Thymus (tissue), 11 donors: Measurements from ENCODE around the gene HMGXB3. TPM values are rescaled to one million over a fixed set of nuclear protein-coding genes. Genes with fewer than 3 reads are reported as not detected.
A peak's percentile ranks its signal among the peaks of the same experiment; 100 is the strongest.

Source experiments
- DNase-seq, 9 donors: peaks; one replicate each; pipeline ENCODE4 v3.0.0-alpha.2; 2013; ENCODE audit warnings: low spot score in 9 of 9, low read depth in 6 of 9, missing footprints in 1 of 9
- H3K27ac ChIP-seq, 2 donors: one replicate each; pipeline ENCODE4 v1.5.1; 2013; ENCODE audit warnings: control low read depth in 1 of 2, low read depth in 1 of 2, low read length in 1 of 2, mild to moderate bottlenecking in 1 of 2, moderate library complexity in 1 of 2
- H3K27me3 ChIP-seq, 2 donors: one replicate each; pipeline ENCODE4 v1.5.1; 2013; ENCODE audit warnings: low read length in 1 of 2; ENCODE audit not compliant: control insufficient read depth in 2 of 2, insufficient read depth in 1 of 2
- H3K36me3 ChIP-seq, 2 donors: one replicate each; pipeline ENCODE4 v1.5.1; 2013; ENCODE audit warnings: low read length in 1 of 2, mild to moderate bottlenecking in 1 of 2, moderate library complexity in 1 of 2; ENCODE audit not compliant: control insufficient read depth in 2 of 2, insufficient read depth in 2 of 2
- H3K4me1 ChIP-seq, 2 donors: one replicate each; pipeline ENCODE4 v1.5.1; 2013; ENCODE audit warnings: low read length in 2 of 2; ENCODE audit not compliant: control insufficient read depth in 2 of 2, insufficient read depth in 2 of 2
- H3K4me3 ChIP-seq, 2 donors: one replicate each; pipeline ENCODE4 v1.5.1; 2013; ENCODE audit warnings: low read length in 2 of 2, control low read depth in 1 of 2, mild to moderate bottlenecking in 1 of 2
- H3K9me3 ChIP-seq, 2 donors: one replicate each; pipeline ENCODE4 v1.5.1; 2013; ENCODE audit warnings: low read length in 1 of 2, mild to moderate bottlenecking in 1 of 2; ENCODE audit not compliant: control insufficient read depth in 2 of 2, insufficient read depth in 1 of 2
- WGBS: extraction: QIAGEN DNeasy Blood & Tissue Kit; methylation state at CpG from one replicate; pipeline ENCODE4 v1.1.7; 2013; 5-methylcytosine and 5-hydroxymethylcytosine counted together
- polyA plus RNA-seq: library from polyadenylated mRNA; stranded (reverse); fragments of 200-250 nt; gene quantifications from one replicate; pipeline ENCODE4 v1.2.3, GENCODE V29; 2013
- total RNA-seq: library from RNA; stranded (reverse); fragments of 120-200 nt; gene quantifications from one replicate; pipeline ENCODE4 v1.2.4, GENCODE V29; 2013
- donor health status: healthy.

Gene HMGXB3
- total and polyA plus RNA-seq, 2 donors = 14.0 to 27.0 TPM

DNA sequence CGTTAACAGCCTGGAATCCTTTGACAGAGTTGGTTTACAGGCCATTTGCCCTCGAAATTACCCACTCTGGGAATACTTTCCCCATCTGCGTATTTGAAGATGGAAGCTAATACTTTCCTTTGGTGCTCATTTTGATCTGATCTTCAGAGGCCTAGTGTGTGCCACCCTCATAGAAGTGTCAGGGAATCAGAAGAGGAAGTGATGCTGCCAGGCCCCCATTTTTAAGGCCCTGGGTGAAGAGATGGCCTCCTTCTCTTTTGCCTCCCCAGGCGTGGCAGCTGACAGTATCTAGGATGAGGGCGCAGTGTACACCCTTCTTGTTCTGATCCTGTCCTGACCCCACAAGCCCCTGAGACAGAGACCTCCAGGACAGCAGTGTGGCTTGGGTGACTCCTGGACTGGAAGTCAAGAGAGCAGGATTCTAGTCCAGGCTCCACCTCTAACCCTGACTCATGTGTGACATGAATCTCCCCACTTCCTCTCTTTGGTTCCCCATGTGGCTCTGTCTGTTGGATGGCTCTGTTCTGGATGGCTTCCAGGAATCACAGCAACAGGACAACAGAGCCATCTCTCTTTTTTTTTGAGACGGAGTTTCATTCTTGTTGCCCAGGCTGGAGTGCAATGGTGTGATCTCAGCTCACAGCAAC lies 58.1 kb downstream of the HMGXB3 start:
- Histone ChIP-seq H3K4me1 (no peaks in the 10 kb centered on the region), H3K27me3 (no peaks in the 10 kb centered on the region), H3K27ac (no peak overlapping the region), H3K9me3 (no peaks in the 10 kb centered on the region), H3K36me3 (peaks cover 14 to 17% of the 10 kb centered on the region in 2 donors), H3K4me3 (no peak overlapping the region)
- DNase-seq = peak in 1 of 9 donors; percentile 32
- WGBS = 93% methylated on average over 6 of the region's 6 CpGs

DNA sequence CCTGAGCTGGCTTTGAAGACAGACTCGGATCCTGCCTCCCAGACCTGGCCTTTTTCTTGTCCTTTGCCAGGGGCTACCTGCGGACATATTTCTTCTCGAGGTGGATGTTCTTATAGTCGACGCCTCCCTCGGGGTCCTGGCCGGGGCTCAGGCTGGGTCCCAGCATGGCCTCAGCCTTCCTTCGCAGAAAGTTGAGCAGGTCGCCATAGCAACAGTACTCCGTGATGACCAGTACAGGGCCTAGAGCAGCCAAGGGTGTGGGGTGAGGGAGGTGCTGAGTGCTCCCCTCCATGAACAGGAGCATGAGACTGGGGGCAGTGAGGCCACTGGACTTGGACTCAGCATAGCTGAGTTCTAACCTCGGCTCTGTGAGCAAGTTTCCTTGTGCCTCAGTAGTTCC lies 59.1 kb downstream of the HMGXB3 start:
- Histone ChIP-seq H3K36me3 (peaks cover 6 to 7% of the 10 kb centered on the region in 2 donors), H3K9me3 (no peaks in the 10 kb centered on the region), H3K4me1 (no peaks in the 10 kb centered on the region), H3K27ac (no peak overlapping the region), H3K27me3 (no peaks in the 10 kb centered on the region), H3K4me3 (no peak overlapping the region)
- WGBS = 97% methylated on average over 11 of the region's 11 CpGs
- DNase-seq = no peak

DNA sequence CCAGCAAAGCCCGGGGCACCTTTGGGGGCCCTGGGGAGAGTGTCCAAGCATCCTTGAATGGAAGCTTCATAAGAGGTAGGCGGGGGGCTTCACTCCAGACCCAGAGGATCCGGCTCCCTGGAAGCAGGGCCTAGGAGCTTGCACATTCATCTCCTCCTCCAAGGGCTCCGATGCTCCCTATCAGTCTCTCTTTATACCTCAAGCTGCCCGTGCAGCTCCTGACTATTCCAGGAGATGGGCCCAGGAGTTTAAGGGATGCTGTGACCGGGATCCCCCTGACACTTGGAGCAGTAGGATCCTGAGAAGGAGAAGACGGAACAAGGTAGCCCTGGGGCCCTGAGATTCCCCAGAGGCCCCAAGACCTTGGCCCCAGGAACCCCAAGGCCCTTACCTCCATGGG lies 59.9 kb downstream of the HMGXB3 start:
- H3K9me3 ChIP-seq = no peaks in the 10 kb centered on the region
- H3K4me1 ChIP-seq = no peaks in the 10 kb centered on the region
- H3K27me3 ChIP-seq = no peaks in the 10 kb centered on the region
- no peak for DNase-seq
- H3K4me3 ChIP-seq = no peak overlapping the region
- H3K36me3 ChIP-seq = peaks cover 0 to 3% of the 10 kb centered on the region in 2 donors
- 92% methylated on average over 7 of the region's 7 CpGs for WGBS
- H3K27ac ChIP-seq = no peak overlapping the region

DNA sequence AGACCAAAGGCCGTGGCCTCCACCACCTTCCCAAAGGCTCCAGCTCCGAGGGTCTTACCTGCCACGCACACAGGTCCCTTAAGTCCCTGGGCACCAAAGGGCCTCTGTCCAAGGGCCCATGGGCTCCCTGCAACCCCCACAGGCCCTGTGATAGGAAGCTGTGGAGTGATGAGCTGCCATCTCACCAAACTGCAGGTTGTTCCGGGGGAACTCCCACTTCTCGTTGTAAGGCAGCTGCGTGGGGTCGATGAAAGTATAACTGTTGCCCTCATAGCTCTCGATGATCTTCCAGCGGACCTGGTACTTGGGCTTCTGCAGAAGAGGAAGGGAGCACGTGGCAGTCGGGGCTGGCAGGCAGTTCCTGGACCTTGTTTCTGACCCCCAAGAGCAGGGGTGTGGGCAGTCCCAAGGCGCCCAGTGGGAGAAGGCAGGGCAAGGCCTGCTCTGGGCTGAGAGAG lies 61.0 kb downstream of the HMGXB3 start:
- DNase-seq = no peak
- WGBS = 93% methylated on average over 12 of the region's 12 CpGs
- Histone ChIP-seq H3K36me3 (no peaks in the 10 kb centered on the region), H3K27me3 (no peaks in the 10 kb centered on the region), H3K4me3 (no peak overlapping the region), H3K4me1 (peaks cover 0 to 1% of the 10 kb centered on the region in 2 donors), H3K27ac (no peak overlapping the region), H3K9me3 (no peaks in the 10 kb centered on the region)

DNA sequence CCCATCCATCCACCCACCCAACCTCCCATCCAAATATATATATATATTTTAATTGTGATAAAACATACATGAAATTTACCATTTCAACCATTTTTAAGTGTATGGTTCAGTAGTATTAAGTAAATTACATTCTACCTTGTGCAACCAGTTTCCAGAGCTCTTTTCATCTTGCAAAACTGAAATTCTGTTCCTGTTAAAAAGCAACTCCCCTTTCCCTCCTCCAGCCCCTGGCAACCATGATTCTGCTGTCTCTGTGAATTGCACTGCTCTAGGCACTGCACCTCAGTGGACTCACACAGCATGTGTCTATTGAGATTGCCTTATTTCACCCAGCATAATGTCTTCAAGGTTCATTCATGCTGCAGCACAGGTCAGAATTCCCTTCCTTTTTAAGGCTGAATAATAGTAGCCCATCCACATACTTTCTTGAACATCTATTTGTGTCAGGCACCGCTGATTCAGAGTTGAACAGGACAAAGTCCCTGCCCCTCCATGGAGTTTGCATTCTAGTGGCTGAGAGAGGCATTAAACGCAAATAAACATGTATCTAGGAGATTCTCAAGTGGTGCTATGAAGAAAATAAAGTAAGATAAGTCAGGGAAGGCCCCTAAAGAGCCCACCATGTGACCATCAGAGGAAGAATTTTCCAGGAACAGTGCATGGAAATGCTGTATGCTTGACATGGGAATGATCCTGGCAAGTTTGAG lies 61.8 kb downstream of the HMGXB3 start:
- Histone ChIP-seq H3K4me3 (no peak overlapping the region), H3K9me3 (no peaks in the 10 kb centered on the region), H3K27me3 (no peaks in the 10 kb centered on the region), H3K27ac (no peak overlapping the region), H3K36me3 (no peaks in the 10 kb centered on the region), H3K4me1 (peaks cover 0 to 7% of the 10 kb centered on the region in 2 donors)
- 72% methylated on average over 2 of the region's 2 CpGs for WGBS
- DNase-seq = no peak

DNA sequence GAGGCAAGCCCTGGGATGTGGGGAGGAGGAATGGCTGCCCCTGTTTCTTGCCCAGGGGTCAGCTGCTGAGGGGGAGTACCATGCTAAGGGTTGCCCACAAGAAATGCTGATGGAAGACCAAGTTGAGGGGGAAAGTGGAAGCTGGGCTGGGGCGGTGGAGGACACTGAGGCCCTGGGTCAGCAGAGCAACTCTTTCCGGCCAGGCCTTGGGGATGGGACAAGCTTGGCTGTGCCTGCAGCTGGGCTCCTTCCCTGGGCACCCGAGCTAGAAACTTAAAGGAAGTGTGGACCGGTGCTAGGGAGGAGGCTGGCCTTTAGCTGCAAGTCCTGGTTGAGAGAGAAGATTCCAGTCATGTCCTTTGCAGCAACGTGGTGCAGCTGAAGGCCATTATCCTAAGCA lies 63.1 kb downstream of the HMGXB3 start:
- no peak for DNase-seq
- Histone ChIP-seq H3K27me3 (no peaks in the 10 kb centered on the region), H3K4me3 (no peak overlapping the region), H3K27ac (no peak overlapping the region), H3K4me1 (peaks cover 0 to 13% of the 10 kb centered on the region in 2 donors), H3K36me3 (no peaks in the 10 kb centered on the region), H3K9me3 (no peaks in the 10 kb centered on the region)
- WGBS = 92% methylated on average over 5 of the region's 5 CpGs

DNA sequence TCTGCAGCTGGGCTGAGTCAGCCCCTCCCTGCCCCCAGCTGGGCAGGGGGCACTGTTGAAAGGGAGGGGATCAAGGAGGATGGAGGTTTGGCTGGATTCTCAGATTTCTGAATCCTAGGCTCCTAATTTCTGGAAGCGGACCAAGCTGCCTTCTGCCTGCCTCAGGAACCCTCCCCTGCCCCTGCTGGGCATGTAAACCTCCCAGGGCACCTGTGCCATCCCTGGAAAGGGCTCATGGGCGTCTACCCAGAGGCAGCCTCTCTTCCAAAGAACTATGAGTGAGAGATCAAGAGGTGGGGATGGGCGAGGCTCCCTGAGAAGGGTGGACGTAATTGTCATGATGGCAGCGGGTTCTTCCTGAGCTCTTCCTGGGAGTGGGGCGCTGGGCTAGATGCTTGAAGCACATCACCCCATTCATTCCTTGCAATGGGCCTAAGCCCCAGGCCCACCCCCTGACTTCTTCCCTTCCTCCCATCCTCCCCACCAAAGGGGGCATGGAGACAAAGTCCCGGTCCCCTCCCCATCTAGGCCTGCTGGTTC lies 64.2 kb downstream of the HMGXB3 start:
- H3K4me3 ChIP-seq = no peak overlapping the region
- H3K9me3 ChIP-seq = no peaks in the 10 kb centered on the region
- H3K27ac ChIP-seq = no peak overlapping the region
- WGBS = 93% methylated on average over 7 of the region's 7 CpGs
- peaks cover 0 to 13% of the 10 kb centered on the region in 2 donors for H3K4me1 ChIP-seq
- DNase-seq = no peak
- H3K36me3 ChIP-seq = no peaks in the 10 kb centered on the region
- no peaks in the 10 kb centered on the region for H3K27me3 ChIP-seq

DNA sequence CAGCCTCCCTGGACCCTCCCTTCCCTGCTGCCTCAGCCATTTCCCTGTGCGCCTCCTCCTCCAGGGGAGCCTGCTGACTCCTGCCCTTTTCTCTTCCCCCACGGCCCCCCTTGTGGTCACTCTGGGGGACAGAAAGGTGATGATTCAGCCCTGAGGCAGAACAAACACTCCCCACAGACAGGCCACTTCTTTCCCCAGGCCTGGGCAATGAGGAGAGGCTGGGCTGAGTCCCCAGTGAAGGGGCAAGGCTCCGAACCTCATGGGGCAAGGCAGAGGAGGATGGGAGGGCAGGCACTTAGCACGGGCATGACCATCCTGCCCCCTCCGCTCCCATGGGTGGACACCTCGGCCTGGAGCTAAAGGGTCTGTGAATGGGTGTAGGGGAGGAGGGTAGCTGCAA lies 64.8 kb downstream of the HMGXB3 start:
- Histone ChIP-seq H3K27me3 (no peaks in the 10 kb centered on the region), H3K4me1 (peaks cover 0 to 13% of the 10 kb centered on the region in 2 donors), H3K27ac (no peak overlapping the region), H3K9me3 (no peaks in the 10 kb centered on the region), H3K4me3 (no peak overlapping the region), H3K36me3 (no peaks in the 10 kb centered on the region)
- 90% methylated on average over 6 of the region's 6 CpGs for WGBS
- DNase-seq = no peak

DNA sequence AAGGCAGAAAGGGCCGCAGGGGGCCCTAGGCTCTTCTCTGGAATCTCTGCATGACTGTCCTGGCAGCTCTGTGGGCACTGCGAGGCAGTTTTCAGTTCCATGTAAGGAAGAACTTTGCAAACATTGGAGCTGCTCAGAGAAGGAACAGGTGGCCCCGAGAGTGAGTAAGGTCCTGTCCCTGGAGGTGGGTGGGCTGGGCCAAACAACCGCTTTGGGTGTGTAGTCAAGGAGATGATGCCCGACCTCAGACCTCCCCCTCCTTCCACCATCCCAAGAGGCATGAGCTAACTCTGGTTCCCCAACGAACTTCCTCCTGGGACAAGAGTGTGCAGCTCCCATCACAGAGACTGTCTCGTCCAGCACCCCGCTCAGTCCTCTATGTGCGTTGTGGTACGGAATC lies 65.3 kb downstream of the HMGXB3 start:
- H3K27ac ChIP-seq = no peak overlapping the region
- H3K36me3 ChIP-seq = no peaks in the 10 kb centered on the region
- no peaks in the 10 kb centered on the region for H3K9me3 ChIP-seq
- H3K27me3 ChIP-seq = no peaks in the 10 kb centered on the region
- 82% methylated on average over 10 of the region's 10 CpGs for WGBS
- no peak for DNase-seq
- peaks cover 0 to 13% of the 10 kb centered on the region in 2 donors for H3K4me1 ChIP-seq
- H3K4me3 ChIP-seq = no peak overlapping the region
